Measurements from ENCODE around the gene TMEM97. TPM values are rescaled to one million over a fixed set of nuclear protein-coding genes. Genes with fewer than 3 reads are reported as not detected.

The TMEM97 gene
- total and polyA plus RNA-seq, 5 donors: 3.9 to 6.7 (median 5.8) TPM

Small RNA genes within 50 kb of the gene (microRNA-seq; reads per million reads assigned to microRNA genes)
- gene MIR4723: 0 to 0.84 reads per million in 2 donors

Other genes starting within 250 kb of the TMEM97 start
- 10 to 100 TPM; 20.6 to 22.8 (median 21.3) TPM for gene IFT20, start 16.3 kb downstream of the TMEM97 start, total RNA-seq
- gene IFT20, start 16.3 kb downstream of the TMEM97 start, polyA plus RNA-seq: 27.0 TPM
- gene TNFAIP1, start 16.6 kb downstream of the TMEM97 start, total RNA-seq: 10 to 100 TPM; 33.3 to 72.3 (median 34.7) TPM
- gene TNFAIP1, start 16.6 kb downstream of the TMEM97 start, polyA plus RNA-seq: 20.1 TPM
- gene POLDIP2, start 38.3 kb downstream of the TMEM97 start, total RNA-seq: 10 to 100 TPM; 97.1 to 99.8 (median 98.6) TPM
- 95.6 TPM for gene POLDIP2, start 38.3 kb downstream of the TMEM97 start, polyA plus RNA-seq
- not detected for gene SEBOX, start 46.0 kb downstream of the TMEM97 start, total RNA-seq
- gene SEBOX, start 46.0 kb downstream of the TMEM97 start, polyA plus RNA-seq: not detected
- gene VTN, start 51.1 kb downstream of the TMEM97 start, total RNA-seq: 10 to 100 TPM in 1 of 4 donors, 1 to 10 TPM in 3; 3.8 to 10.5 (median 4.1) TPM
- gene VTN, start 51.1 kb downstream of the TMEM97 start, polyA plus RNA-seq: 3.8 TPM
- 1 to 10 TPM; 5.8 to 8.9 (median 7.1) TPM for gene SARM1, start 52.5 kb downstream of the TMEM97 start, total RNA-seq
- 4.0 TPM for gene SARM1, start 52.5 kb downstream of the TMEM97 start, polyA plus RNA-seq
- gene SLC46A1, start 87.0 kb downstream of the TMEM97 start, total RNA-seq: 1 to 10 TPM; 5.3 to 9.2 (median 7.6) TPM
- gene SLC46A1, start 87.0 kb downstream of the TMEM97 start, polyA plus RNA-seq: 3.0 TPM
- gene SLC13A2, start 154.4 kb downstream of the TMEM97 start, total RNA-seq: not detected
- not detected for gene SLC13A2, start 154.4 kb downstream of the TMEM97 start, polyA plus RNA-seq
- not detected for gene FOXN1, start 187.1 kb downstream of the TMEM97 start, total RNA-seq
- gene FOXN1, start 187.1 kb downstream of the TMEM97 start, polyA plus RNA-seq: not detected
- 10 to 100 TPM; 14.0 to 28.8 (median 21.0) TPM for gene UNC119, start 233.4 kb downstream of the TMEM97 start, total RNA-seq
- 22.8 TPM for gene UNC119, start 233.4 kb downstream of the TMEM97 start, polyA plus RNA-seq

All from right cardiac atrium (tissue), 5 donors.